HL-60 (cell line): Measurements from ENCODE around the gene CNTN1.

Experiments used
- CTCF ChIP-seq: IDR thresholded peaks from one replicate; pipeline ENCODE4 v1.5.1; 2011; ENCODE audit warnings: low read length, control low read depth, inconsistent platforms; ENCODE audit not compliant: insufficient read depth
- POLR2AphosphoS5 ChIP-seq: IDR thresholded peaks from 2 replicates; pipeline ENCODE4 v1.6.1; 2012; ENCODE audit warnings: low read depth

- TF ChIP-seq CTCF: no peak
- no peak for TF ChIP-seq POLR2AphosphoS5
Measured at GRCh38 chr12:40829738-40830144, 137.5 kb downstream of the CNTN1 start.
